Measurements from ENCODE around the gene EXOC6B. TPM values are rescaled to one million over a fixed set of nuclear protein-coding genes. Genes with fewer than 3 reads are reported as not detected.

EXOC6B gene
- total and polyA plus RNA-seq, 2 of the 8 experiments (the other 6 are each of a cell fraction or from before 2014, with no cell fraction given) = 13.5 to 33.0 TPM

DNA sequence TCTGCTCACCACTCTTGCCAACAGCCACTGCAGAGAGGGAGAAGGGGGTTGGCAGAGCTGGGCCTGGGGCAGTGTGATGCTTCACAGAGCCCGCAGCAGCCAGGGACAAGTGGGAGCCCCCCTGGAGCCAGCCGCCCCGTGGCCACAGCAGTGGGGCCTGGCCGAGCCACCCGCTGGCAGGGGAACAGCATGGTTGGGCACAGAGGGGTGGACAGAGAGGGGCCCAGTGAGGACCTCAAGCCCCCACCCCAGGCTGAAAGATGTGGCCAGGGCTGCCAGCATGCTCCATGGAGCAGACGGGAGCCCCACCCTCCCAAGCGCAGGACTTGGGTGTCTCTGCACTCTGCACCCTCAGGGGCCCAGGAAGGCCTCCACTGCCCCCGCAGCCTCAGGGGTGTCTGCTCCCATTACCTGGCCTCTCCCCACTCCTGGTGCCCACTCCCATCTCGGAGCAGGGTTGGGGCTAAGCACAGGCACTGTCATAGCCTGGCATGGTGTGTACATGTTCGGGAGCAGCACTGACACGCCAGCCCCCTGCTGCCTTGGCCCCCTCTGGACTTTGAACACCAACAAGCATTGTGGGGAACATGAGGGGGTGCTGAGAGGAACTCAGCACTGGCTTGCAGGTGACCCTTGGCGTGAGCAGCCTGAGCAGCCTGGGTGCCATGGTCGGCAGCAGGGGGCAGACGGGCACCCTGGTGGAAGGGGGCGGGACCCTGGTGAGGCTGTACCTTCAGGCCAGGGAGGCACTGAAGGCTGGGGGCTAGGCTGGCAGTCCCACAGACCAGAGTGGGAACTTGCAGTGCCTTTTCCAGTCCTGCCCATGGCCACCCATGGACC lies 398.6 kb downstream of the EXOC6B start:
- 91% methylated on average over 14 of the region's 15 CpGs; no CpG with 5 or more reads in 1 of the 2 experiments for WGBS, 2 experiments (ENCODE audit: extremely low coverage in 1 of 2, insufficient coverage in 1 of 2, insufficient read length in 1 of 2, insufficient replicate concordance in 2 of 2, low coverage in 1 of 2, low lambda C conversion rate in 2 of 2, missing lambda C conversion rate in 1 of 2)
- Histone ChIP-seq H4K20me1 (replicated peaks in 1 of 2; ENCODE audit: control insufficient read depth in 1 of 2, insufficient read depth in 2 of 2, low read length in 2 of 2) (no peaks in the 10 kb centered on the region), H3K4me3 (ENCODE audit: extremely low read depth in 1 of 4, insufficient read depth in 2 of 4, low read depth in 3 of 4, low read length in 4 of 4) (no peak overlapping the region), H4K91ac (replicated peaks; ENCODE audit: insufficient read length, low read length) (no peak overlapping the region), H3K79me2 (ENCODE audit: control insufficient read depth in 1 of 2, insufficient read depth in 2 of 2, low read length in 2 of 2) (no peaks in the 10 kb centered on the region), H3K79me1 (ENCODE audit: low read depth, low read length) (no peaks in the 10 kb centered on the region), H2BK20ac (ENCODE audit: low read length) (no peak overlapping the region), H2BK12ac (ENCODE audit: low read depth, low read length) (no peak overlapping the region), H3K4ac (replicated peaks; ENCODE audit: insufficient read length, low read depth, low read length) (no peak overlapping the region), H4K8ac (ENCODE audit: extremely low read depth, insufficient read depth, low read length) (peak overlapping the region; percentile 51; the same call in 1 of the 2 replicates), H3K23ac (ENCODE audit: insufficient read length) (no peak overlapping the region), H3K23me2 (ENCODE audit: low read depth, low read length) (no peaks in the 10 kb centered on the region), H3K4me2 (ENCODE audit: insufficient read depth in 1 of 2, low read depth in 2 of 2, low read length in 2 of 2) (no peak overlapping the region), H3K4me1 (replicated peaks in 1 of 4; ENCODE audit: control insufficient read depth in 3 of 4, insufficient read depth in 4 of 4, low read length in 3 of 4) (no peaks in the 10 kb centered on the region), H3K56ac (replicated peaks; ENCODE audit: insufficient read length, low read depth, low read length) (no peak overlapping the region), H2AK5ac (ENCODE audit: low read depth, low read length) (no peak overlapping the region), H3K27ac (ENCODE audit: low read depth, low read length) (no peak overlapping the region), H3K9me3 (ENCODE audit: insufficient read depth in 2 of 2, low read depth in 1 of 2, low read length in 1 of 2) (peaks cover 0 to under 1% of the 10 kb centered on the region in 2 experiments; a peak in 1 of 4 replicates), H2AFZ (ENCODE audit: low read length) (no peak overlapping the region), H2BK5ac (ENCODE audit: low read depth, low read length) (no peak overlapping the region), H2BK120ac (replicated peaks; ENCODE audit: low read depth, low read length) (no peak overlapping the region), H3K27me3 (replicated peaks in 1 of 4; ENCODE audit: control insufficient read depth in 3 of 4, extremely low read depth in 1 of 4, insufficient read depth in 3 of 4, low read length in 3 of 4) (no peaks in the 10 kb centered on the region), H3K14ac (ENCODE audit: insufficient read length) (no peak overlapping the region), H3K18ac (ENCODE audit: extremely low read depth, low read length) (no peak overlapping the region), H3K9ac (replicated peaks in 1 of 4; ENCODE audit: extremely low read depth in 1 of 4, low read depth in 3 of 4, low read length in 3 of 4) (no peak overlapping the region), H2BK15ac (ENCODE audit: low read length) (no peak overlapping the region), H3K36me3 (ENCODE audit: control insufficient read depth in 2 of 4, insufficient read depth in 4 of 4, low read length in 3 of 4) (no peaks in the 10 kb centered on the region), H4K5ac (ENCODE audit: insufficient read length, low read depth, low read length) (no peak overlapping the region)
- FAIRE-seq (no peak), DNase-seq (ENCODE audit: low read depth in 1 of 2, low spot score in 2 of 2) (no peak)
- ChIA-PET POLR2A (ENCODE audit: partially characterized antibody) (no interaction called here), CTCF (ENCODE audit: partially characterized antibody) (interaction anchor here (0.6 to 0.8 kb wide), 2 partner anchors 103 to 191 kb away, joined by 3 to 4 read pairs; no protein-coding TSS in a partner anchor)
- TF ChIP-seq SAP30 (IDR thresholded peaks at IDR 0.05; ENCODE audit: insufficient read depth, insufficient replicate concordance, low read length) (no peak), RXRA (IDR thresholded peaks at IDR 0.05; ENCODE audit: insufficient read depth, low read depth, low read length) (no peak), NRF1 (IDR thresholded peaks at IDR 0.05; ENCODE audit: low read depth, low read length) (no peak), SIN3A (conservative IDR thresholded peaks at IDR 0.05 in 1 of 2, IDR thresholded peaks at IDR 0.05 in 1 of 2; ENCODE audit: low read depth in 1 of 2, low read length in 2 of 2) (no peak), GABPA (IDR thresholded peaks at IDR 0.05; ENCODE audit: borderline replicate concordance, insufficient read depth, low read length) (no peak), BACH1 (IDR thresholded peaks at IDR 0.05; ENCODE audit: low read length) (no peak)
